Tibial nerve (tissue), 4 donors: Measurements from ENCODE around the gene CIBAR2.

Source experiments
- EP300 ChIP-seq, 2 donors: sonication (generic); formaldehyde crosslinking; IDR thresholded peaks; one replicate each; pipeline ENCODE4 v1.6.1; 2017; ENCODE audit warnings: antibody characterized with exemption in 2 of 2, mild to moderate bottlenecking in 1 of 2
- POLR2A ChIP-seq, 2 donors: fragments of 450-650 bp; IDR thresholded peaks; one replicate each; pipeline ENCODE4 v1.6.1; 2017; ENCODE audit warnings: antibody characterized with exemption in 2 of 2, mild to moderate bottlenecking in 2 of 2, moderate library complexity in 2 of 2
- TF ChIP-seq, protein P1 (sequence below), 5 experiments: fragments of 200-600 bp in 3 of 5; fragments of 450-650 bp in 2 of 5; sonication (generic) in 3 of 5; IDR thresholded peaks; one replicate each; pipeline ENCODE4 v1.5.1; 2016 to 2019; ENCODE audit warnings: antibody characterized with exemption in 5 of 5, mild to moderate bottlenecking in 3 of 5, moderate library complexity in 2 of 5

DNA sequence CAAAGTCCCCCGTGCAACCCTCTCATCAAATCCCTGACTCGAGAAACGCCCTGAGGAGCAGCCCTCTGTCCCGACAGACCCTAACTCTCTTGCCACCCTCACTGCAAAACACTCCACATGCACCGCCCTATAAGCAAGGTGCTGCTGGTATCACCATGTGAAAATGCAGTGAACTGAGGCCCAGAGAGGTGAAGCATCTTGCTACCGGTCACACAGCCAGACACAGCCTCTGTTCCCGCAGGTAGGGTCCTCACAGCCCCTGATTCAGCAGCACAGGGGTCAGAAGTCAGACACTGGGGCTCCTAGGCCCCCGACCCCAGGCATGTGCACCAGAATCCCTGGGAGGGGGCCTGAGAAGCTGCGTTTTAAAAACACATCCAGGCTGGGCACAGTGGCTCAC, 1.1 kb downstream of the CIBAR2 start:
- TF ChIP-seq, protein P1, sequence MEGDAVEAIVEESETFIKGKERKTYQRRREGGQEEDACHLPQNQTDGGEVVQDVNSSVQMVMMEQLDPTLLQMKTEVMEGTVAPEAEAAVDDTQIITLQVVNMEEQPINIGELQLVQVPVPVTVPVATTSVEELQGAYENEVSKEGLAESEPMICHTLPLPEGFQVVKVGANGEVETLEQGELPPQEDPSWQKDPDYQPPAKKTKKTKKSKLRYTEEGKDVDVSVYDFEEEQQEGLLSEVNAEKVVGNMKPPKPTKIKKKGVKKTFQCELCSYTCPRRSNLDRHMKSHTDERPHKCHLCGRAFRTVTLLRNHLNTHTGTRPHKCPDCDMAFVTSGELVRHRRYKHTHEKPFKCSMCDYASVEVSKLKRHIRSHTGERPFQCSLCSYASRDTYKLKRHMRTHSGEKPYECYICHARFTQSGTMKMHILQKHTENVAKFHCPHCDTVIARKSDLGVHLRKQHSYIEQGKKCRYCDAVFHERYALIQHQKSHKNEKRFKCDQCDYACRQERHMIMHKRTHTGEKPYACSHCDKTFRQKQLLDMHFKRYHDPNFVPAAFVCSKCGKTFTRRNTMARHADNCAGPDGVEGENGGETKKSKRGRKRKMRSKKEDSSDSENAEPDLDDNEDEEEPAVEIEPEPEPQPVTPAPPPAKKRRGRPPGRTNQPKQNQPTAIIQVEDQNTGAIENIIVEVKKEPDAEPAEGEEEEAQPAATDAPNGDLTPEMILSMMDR (IDR thresholded peaks at IDR 0.05) = no peak
- TF ChIP-seq EP300 (IDR thresholded peaks at IDR 0.05) (no peak), POLR2A (IDR thresholded peaks at IDR 0.05) (no peak)
